Retina (tissue), 1 donor: ENCODE data around the gene GRID2IP.

Experiments used
- DNase-seq: peaks from one replicate; pipeline ENCODE4 v3.0.0-alpha.2; 2016

The GRID2IP gene

GRCh38 chr7:6513541-6513940, 37.7 kb downstream of the GRID2IP start:
- no peak for DNase-seq

- no peak for DNase-seq
These were observed 38.4 kb downstream of the GRID2IP start for GRCh38 chr7:6512892-6513291.

GRCh38 chr7:6510476-6511133, 40.7 kb downstream of the GRID2IP start:
- no peak for DNase-seq

- no peak for DNase-seq
These were observed 42.3 kb downstream of the GRID2IP start for GRCh38 chr7:6508950-6509349.

GRCh38 chr7:6508539-6508938, 42.7 kb downstream of the GRID2IP start:
- DNase-seq = no peak

GRCh38 chr7:6507906-6508305, 43.4 kb downstream of the GRID2IP start:
- no peak for DNase-seq

GRCh38 chr7:6505685-6506559, 45.3 kb downstream of the GRID2IP start:
- DNase-seq = no peak

GRCh38 chr7:6504996-6505395, 46.3 kb downstream of the GRID2IP start:
- no peak for DNase-seq

- peak; percentile 25 for DNase-seq
These were observed 48.4 kb downstream of the GRID2IP start for GRCh38 chr7:6502886-6503285.

GRCh38 chr7:6501586-6502564, 49.4 kb downstream of the GRID2IP start:
- DNase-seq = no peak

- no peak for DNase-seq
These were observed 50.6 kb downstream of the GRID2IP start for GRCh38 chr7:6500691-6501090.

GRCh38 chr7:6497994-6498393, 53.3 kb downstream of the GRID2IP start:
- DNase-seq = no peak

- DNase-seq = no peak
These were observed 53.7 kb downstream of the GRID2IP start for GRCh38 chr7:6497637-6497905.

GRCh38 chr7:6496842-6497636, 54.2 kb downstream of the GRID2IP start:
- no peak for DNase-seq

- DNase-seq = no peak
These were observed 55.5 kb downstream of the GRID2IP start for GRCh38 chr7:6495597-6496262.

GRCh38 chr7:6494365-6494764, 56.9 kb downstream of the GRID2IP start:
- no peak for DNase-seq

- no peak for DNase-seq
These were observed 60.1 kb downstream of the GRID2IP start for GRCh38 chr7:6491194-6491593.

- no peak for DNase-seq
These were observed 61.6 kb downstream of the GRID2IP start for GRCh38 chr7:6489612-6490011.

GRCh38 chr7:6487184-6487545, 64.1 kb downstream of the GRID2IP start:
- no peak for DNase-seq

- DNase-seq = no peak
These were observed 64.7 kb downstream of the GRID2IP start for GRCh38 chr7:6486438-6487183.

- DNase-seq = no peak
These were observed 68.5 kb downstream of the GRID2IP start for GRCh38 chr7:6482743-6483119.
